CD4-positive, CD25-positive, alpha-beta regulatory T cell (primary cell): ENCODE data around the gene NAPG. TPM values are rescaled to one million over a fixed set of nuclear protein-coding genes. Genes with fewer than 3 reads are reported as not detected.
A peak's percentile ranks its signal among the peaks of the same experiment; 100 is the strongest.
"Not testable (repeated sequence)": the region's sequence is repeated elsewhere in the genome, so short reads cannot be mapped to it uniquely, and the experiment has no call there.

ENCODE experiments used
- ATAC-seq, 2 donors: fragments of 150-1000 bp; cut with Tn5 transposase; one replicate each; pipeline ENCODE4 v1.10.0; 2021; ENCODE audit warnings: low read depth in 2 of 2, moderate number of reproducible peaks in 2 of 2, moderate library complexity in 1 of 2
- DNase-seq, 3 donors: peaks; one replicate each; pipeline versions ENCODE4 v3.0.0 to v3.0.0-alpha.2; 2012 to 2022; ENCODE audit warnings: mixed read lengths in 1 of 3
- H3K27ac ChIP-seq: one replicate; pipeline ENCODE4 v1.7.0; 2013; ENCODE audit warnings: mild to moderate bottlenecking, low read length; ENCODE audit not compliant: insufficient read depth, poor library complexity, severe bottlenecking
- H3K27me3 ChIP-seq: one replicate; pipeline ENCODE4 v1.7.0; 2013; ENCODE audit warnings: low read length; ENCODE audit not compliant: control insufficient read depth, insufficient read depth
- H3K36me3 ChIP-seq: one replicate; pipeline ENCODE4 v1.7.0; 2013; ENCODE audit warnings: mild to moderate bottlenecking, low read length, moderate library complexity; ENCODE audit not compliant: control insufficient read depth, insufficient read depth
- H3K4me1 ChIP-seq: 2 replicates; pipeline ENCODE4 v1.7.0; 2013; ENCODE audit warnings: mild to moderate bottlenecking, low read length; ENCODE audit not compliant: insufficient read depth, control insufficient read depth, poor library complexity, severe bottlenecking
- H3K4me3 ChIP-seq: one replicate; pipeline ENCODE4 v1.7.0; 2013; ENCODE audit warnings: low read depth, mild to moderate bottlenecking, low read length, moderate library complexity
- H3K9me3 ChIP-seq, 2 experiments: 1 replicate in 1 of 2; 2 replicates in 1 of 2; pipeline ENCODE4 v1.7.0; 2013; ENCODE audit warnings: low read length in 2 of 2, mild to moderate bottlenecking in 1 of 2, moderate library complexity in 1 of 2; ENCODE audit not compliant: control insufficient read depth in 2 of 2
- H3K27ac Mint-ChIP-seq, 3 donors: one replicate each; pipeline ENCODE4 v1.8.0; 2020 to 2022; ENCODE audit warnings: mild to moderate bottlenecking in 3 of 3, mixed read lengths in 3 of 3, moderate library complexity in 2 of 3
- H3K27me3 Mint-ChIP-seq: one replicate; pipeline ENCODE4 v1.8.0; 2022; ENCODE audit warnings: mild to moderate bottlenecking, mixed read lengths
- H3K36me3 Mint-ChIP-seq: one replicate; pipeline ENCODE4 v1.8.0; 2020; ENCODE audit warnings: mixed read lengths
- H3K4me1 Mint-ChIP-seq, 4 donors: one replicate each; pipeline ENCODE4 v1.8.0; 2020 to 2022; ENCODE audit warnings: mixed read lengths in 4 of 4, mild to moderate bottlenecking in 1 of 4
- H3K4me3 Mint-ChIP-seq, 4 donors: one replicate each; pipeline ENCODE4 v1.8.0; 2020 to 2022; ENCODE audit warnings: mild to moderate bottlenecking in 4 of 4, mixed read lengths in 4 of 4, moderate library complexity in 3 of 4
- H3K9me3 Mint-ChIP-seq, 7 donors: one replicate each; pipeline ENCODE4 v1.8.0; 2020 to 2022; ENCODE audit warnings: mixed read lengths in 7 of 7, mild to moderate bottlenecking in 3 of 7, moderate library complexity in 2 of 7
- polyA plus RNA-seq, 4 donors: library from polyadenylated mRNA; unstranded; fragments of 300-500 nt; fragmentation: Illumina TruSeq; gene quantifications; one replicate each; pipeline ENCODE4 v1.2.3, GENCODE V29; 2021
- total RNA-seq: library from RNA; stranded (reverse); gene quantifications from one replicate; pipeline ENCODE4 v1.2.3, GENCODE V29; 2022

NAPG gene
- total and polyA plus RNA-seq, 5 donors from 2014 or later: 11.5 to 36.9 (median 14.6) TPM

GRCh38 chr18:10563886-10564285 lies 38.1 kb downstream of the NAPG start:
- peaks cover 12% of the 10 kb centered on the region for H3K36me3 Mint-ChIP-seq
- no peak overlapping the region for H3K4me3 Mint-ChIP-seq
- Histone ChIP-seq H3K4me1 (no peaks in the 10 kb centered on the region), H3K36me3 (no peaks in the 10 kb centered on the region), H3K4me3 (no peak overlapping the region), H3K27ac (no peak overlapping the region), H3K9me3 (no peaks in the 10 kb centered on the region), H3K27me3 (no peaks in the 10 kb centered on the region)
- ATAC-seq (no peak), DNase-seq (no peak)
- H3K27ac Mint-ChIP-seq: no peak overlapping the region
- peaks cover 0 to 8% (median 4%) of the 10 kb centered on the region in 4 donors for H3K4me1 Mint-ChIP-seq
- no peaks in the 10 kb centered on the region for H3K9me3 Mint-ChIP-seq
- no peaks in the 10 kb centered on the region for H3K27me3 Mint-ChIP-seq

DNA sequence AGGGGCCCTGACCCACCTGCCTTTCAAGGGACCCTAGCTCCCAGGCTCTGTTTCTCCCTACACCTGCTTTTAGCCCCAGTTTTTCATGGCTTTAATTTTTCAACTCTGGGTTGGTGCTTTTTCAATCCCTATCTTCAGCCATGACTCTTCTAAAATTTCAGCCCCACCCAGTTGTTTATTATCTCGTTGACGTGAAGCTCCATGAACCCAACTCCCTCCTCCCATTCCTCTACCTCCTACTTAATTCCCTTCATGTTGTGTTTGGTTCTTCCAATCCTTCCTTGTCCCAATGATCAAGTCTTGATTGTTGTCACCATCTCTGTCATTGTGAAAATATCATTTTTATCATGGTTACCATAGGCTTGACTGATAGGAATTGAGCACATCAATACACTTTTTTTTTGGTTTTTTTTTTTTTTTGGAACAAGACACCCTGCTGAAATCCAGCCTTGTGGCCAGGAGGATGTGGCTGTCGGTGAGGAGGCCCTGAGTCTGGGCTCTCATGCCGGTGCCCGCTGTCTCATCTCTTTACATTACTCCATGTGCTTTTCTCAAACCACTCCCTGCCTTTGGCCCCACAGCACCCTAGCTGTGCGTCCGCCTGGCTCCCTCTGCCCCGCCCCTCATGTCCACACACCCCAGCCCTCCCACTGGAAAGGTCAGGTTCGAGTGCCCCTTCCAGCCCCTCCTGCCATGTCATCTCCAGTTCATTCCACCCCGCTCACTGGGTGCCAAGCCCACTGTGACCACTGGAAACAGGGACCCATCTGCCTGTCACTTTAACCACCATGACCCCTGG lies 39.3 kb downstream of the NAPG start:
- Histone ChIP-seq H3K36me3 (no peaks in the 10 kb centered on the region), H3K4me3 (no peak overlapping the region), H3K9me3 (no peaks in the 10 kb centered on the region), H3K27me3 (no peaks in the 10 kb centered on the region), H3K27ac (no peak overlapping the region), H3K4me1 (no peaks in the 10 kb centered on the region)
- H3K4me1 Mint-ChIP-seq: peaks cover 0 to 5% (median 2%) of the 10 kb centered on the region in 4 donors
- H3K36me3 Mint-ChIP-seq: peaks cover 12% of the 10 kb centered on the region
- no peak overlapping the region for H3K4me3 Mint-ChIP-seq
- no peaks in the 10 kb centered on the region for H3K9me3 Mint-ChIP-seq
- H3K27me3 Mint-ChIP-seq: no peaks in the 10 kb centered on the region
- no peak for ATAC-seq
- DNase-seq: no peak
- no peak overlapping the region for H3K27ac Mint-ChIP-seq

GRCh38 chr18:10565835-10566234 lies 40.0 kb downstream of the NAPG start:
- no peak overlapping the region for H3K27ac ChIP-seq
- peak overlapping the region in 1 of 4 donors; percentile 79 for H3K4me3 Mint-ChIP-seq
- H3K4me3 ChIP-seq: no peak overlapping the region
- peaks cover 0 to 3% (median 0%) of the 10 kb centered on the region in 4 donors for H3K4me1 Mint-ChIP-seq
- ATAC-seq (no peak), DNase-seq (no peak)
- H3K4me1 ChIP-seq: no peaks in the 10 kb centered on the region
- no peaks in the 10 kb centered on the region for H3K27me3 Mint-ChIP-seq
- no peaks in the 10 kb centered on the region for H3K9me3 Mint-ChIP-seq
- no peak overlapping the region for H3K27ac Mint-ChIP-seq
- no peaks in the 10 kb centered on the region for H3K36me3 ChIP-seq
- H3K9me3 ChIP-seq: no peaks in the 10 kb centered on the region
- peaks cover 8% of the 10 kb centered on the region for H3K36me3 Mint-ChIP-seq
- H3K27me3 ChIP-seq: no peaks in the 10 kb centered on the region

GRCh38 chr18:10566390-10566789 lies 40.6 kb downstream of the NAPG start:
- H3K4me1 Mint-ChIP-seq: peaks cover 0 to 3% (median 0%) of the 10 kb centered on the region in 4 donors
- H3K9me3 ChIP-seq: no peaks in the 10 kb centered on the region
- DNase-seq: no peak
- H3K4me1 ChIP-seq: no peaks in the 10 kb centered on the region
- no peaks in the 10 kb centered on the region for H3K36me3 ChIP-seq
- H3K4me3 Mint-ChIP-seq: peak overlapping the region in 1 of 4 donors; percentile 77
- H3K27me3 ChIP-seq: no peaks in the 10 kb centered on the region
- no peaks in the 10 kb centered on the region for H3K9me3 Mint-ChIP-seq
- H3K36me3 Mint-ChIP-seq: peaks cover 8% of the 10 kb centered on the region
- H3K27me3 Mint-ChIP-seq: no peaks in the 10 kb centered on the region
- H3K27ac ChIP-seq: no peak overlapping the region
- H3K27ac Mint-ChIP-seq: no peak overlapping the region
- no peak overlapping the region for H3K4me3 ChIP-seq
- ATAC-seq: no peak

GRCh38 chr18:10569941-10570340 lies 44.1 kb downstream of the NAPG start:
- not testable (repeated sequence) for H3K4me3 Mint-ChIP-seq, H3K27me3 Mint-ChIP-seq, H3K27me3 ChIP-seq, H3K4me3 ChIP-seq, H3K27ac ChIP-seq, H3K36me3 ChIP-seq, H3K9me3 ChIP-seq, H3K9me3 Mint-ChIP-seq, H3K36me3 Mint-ChIP-seq, H3K27ac Mint-ChIP-seq, ATAC-seq, H3K4me1 ChIP-seq, DNase-seq, H3K4me1 Mint-ChIP-seq

- Mint-ChIP-seq H3K4me1 (no peaks in the 10 kb centered on the region), H3K27me3 (no peaks in the 10 kb centered on the region)
These were observed 44.8 kb downstream of the NAPG start for GRCh38 chr18:10570622-10571021.

DNA sequence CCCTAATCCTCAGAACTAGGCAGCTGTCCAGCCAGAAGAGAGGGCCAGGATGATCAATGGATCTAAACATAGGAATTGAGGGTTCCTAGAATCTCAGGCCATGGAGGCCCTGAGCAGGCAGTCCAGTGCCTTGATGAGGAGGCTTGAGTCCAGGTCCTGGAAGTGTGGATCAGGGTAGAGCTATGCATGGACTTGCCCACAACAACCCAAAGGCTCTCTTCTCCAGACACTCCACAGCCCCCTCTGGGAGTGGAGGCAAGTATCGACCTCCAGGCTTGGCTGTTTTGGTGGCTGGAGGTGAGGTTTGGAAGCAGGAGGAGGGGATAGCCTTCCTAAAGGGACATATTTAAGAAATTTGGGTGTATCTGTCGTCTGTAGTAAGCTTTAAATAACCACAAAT lies 45.7 kb downstream of the NAPG start:
- H3K27ac Mint-ChIP-seq: no peak overlapping the region
- H3K27me3 Mint-ChIP-seq: no peaks in the 10 kb centered on the region
- no peaks in the 10 kb centered on the region for H3K4me1 Mint-ChIP-seq
- H3K27me3 ChIP-seq: no peaks in the 10 kb centered on the region
- DNase-seq (no peak), ATAC-seq (no peak)
- H3K4me1 ChIP-seq: no peaks in the 10 kb centered on the region
- peaks cover 0 to 2% (median 0%) of the 10 kb centered on the region in 7 donors for H3K9me3 Mint-ChIP-seq
- no peak overlapping the region for H3K4me3 ChIP-seq
- H3K27ac ChIP-seq: no peak overlapping the region
- no peaks in the 10 kb centered on the region for H3K9me3 ChIP-seq
- H3K36me3 Mint-ChIP-seq: no peaks in the 10 kb centered on the region
- H3K36me3 ChIP-seq: no peaks in the 10 kb centered on the region
- H3K4me3 Mint-ChIP-seq: no peak overlapping the region

More at GRCh38 chr18:10570622-10571021, 44.8 kb downstream of the NAPG start:
- H3K36me3 Mint-ChIP-seq: no peaks in the 10 kb centered on the region
- peaks cover 0 to 2% (median 0%) of the 10 kb centered on the region in 7 donors for H3K9me3 Mint-ChIP-seq
- H3K9me3 ChIP-seq: no peaks in the 10 kb centered on the region
- no peak overlapping the region for H3K4me3 Mint-ChIP-seq
- H3K36me3 ChIP-seq: no peaks in the 10 kb centered on the region
- no peaks in the 10 kb centered on the region for H3K4me1 ChIP-seq
- H3K4me3 ChIP-seq: no peak overlapping the region
- ATAC-seq: no peak
- no peak overlapping the region for H3K27ac ChIP-seq
- no peak overlapping the region for H3K27ac Mint-ChIP-seq
- H3K27me3 ChIP-seq: no peaks in the 10 kb centered on the region
- DNase-seq: no peak

DNA sequence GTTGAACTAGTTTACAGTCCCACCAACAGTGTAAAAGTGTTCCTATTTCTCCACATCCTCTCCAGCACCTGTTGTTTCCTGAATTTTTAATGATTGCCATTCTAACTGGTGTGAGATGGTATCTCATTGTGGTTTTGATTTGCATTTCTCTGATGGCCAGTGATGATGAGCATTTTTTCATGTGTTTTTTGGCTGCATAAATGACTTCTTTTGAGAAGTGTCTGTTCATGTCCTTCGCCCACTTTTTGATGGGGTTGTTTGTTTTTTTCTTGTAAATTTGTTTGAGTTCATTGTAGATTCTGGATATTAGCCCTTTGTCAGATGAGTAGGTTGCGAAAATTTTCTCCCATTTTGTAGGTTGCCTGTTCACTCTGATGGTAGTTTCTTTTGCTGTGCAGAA lies 47.4 kb downstream of the NAPG start:
- H3K4me1 ChIP-seq, H3K4me1 Mint-ChIP-seq, H3K27ac ChIP-seq, H3K36me3 ChIP-seq, H3K4me3 ChIP-seq, H3K27me3 Mint-ChIP-seq, ATAC-seq, H3K9me3 Mint-ChIP-seq, H3K27ac Mint-ChIP-seq, H3K27me3 ChIP-seq, H3K4me3 Mint-ChIP-seq, H3K9me3 ChIP-seq, DNase-seq, H3K36me3 Mint-ChIP-seq: not testable (repeated sequence)
